ENCODE results near the gene GALT.

DNA sequence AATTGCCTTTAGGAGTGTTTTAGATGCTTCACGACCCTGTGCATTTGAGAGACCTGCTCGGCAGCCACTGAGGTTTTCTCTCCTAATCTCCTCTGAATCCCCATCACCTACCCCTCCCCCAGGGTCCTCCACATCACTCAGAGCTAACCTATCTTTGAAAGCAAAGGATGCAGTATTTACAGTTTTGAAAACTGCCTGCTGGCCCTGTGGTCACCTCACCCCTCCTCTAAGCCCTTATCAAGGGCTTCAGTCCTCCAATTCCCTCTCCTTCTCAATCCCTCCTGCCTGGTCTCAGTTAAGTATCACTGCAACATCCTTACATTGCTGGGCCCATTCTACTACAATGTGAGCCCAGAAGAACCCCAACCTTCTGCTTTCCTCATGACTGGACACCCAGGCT, 39.1 kb upstream of the GALT start:
- TF ChIP-seq, protein P1, sequence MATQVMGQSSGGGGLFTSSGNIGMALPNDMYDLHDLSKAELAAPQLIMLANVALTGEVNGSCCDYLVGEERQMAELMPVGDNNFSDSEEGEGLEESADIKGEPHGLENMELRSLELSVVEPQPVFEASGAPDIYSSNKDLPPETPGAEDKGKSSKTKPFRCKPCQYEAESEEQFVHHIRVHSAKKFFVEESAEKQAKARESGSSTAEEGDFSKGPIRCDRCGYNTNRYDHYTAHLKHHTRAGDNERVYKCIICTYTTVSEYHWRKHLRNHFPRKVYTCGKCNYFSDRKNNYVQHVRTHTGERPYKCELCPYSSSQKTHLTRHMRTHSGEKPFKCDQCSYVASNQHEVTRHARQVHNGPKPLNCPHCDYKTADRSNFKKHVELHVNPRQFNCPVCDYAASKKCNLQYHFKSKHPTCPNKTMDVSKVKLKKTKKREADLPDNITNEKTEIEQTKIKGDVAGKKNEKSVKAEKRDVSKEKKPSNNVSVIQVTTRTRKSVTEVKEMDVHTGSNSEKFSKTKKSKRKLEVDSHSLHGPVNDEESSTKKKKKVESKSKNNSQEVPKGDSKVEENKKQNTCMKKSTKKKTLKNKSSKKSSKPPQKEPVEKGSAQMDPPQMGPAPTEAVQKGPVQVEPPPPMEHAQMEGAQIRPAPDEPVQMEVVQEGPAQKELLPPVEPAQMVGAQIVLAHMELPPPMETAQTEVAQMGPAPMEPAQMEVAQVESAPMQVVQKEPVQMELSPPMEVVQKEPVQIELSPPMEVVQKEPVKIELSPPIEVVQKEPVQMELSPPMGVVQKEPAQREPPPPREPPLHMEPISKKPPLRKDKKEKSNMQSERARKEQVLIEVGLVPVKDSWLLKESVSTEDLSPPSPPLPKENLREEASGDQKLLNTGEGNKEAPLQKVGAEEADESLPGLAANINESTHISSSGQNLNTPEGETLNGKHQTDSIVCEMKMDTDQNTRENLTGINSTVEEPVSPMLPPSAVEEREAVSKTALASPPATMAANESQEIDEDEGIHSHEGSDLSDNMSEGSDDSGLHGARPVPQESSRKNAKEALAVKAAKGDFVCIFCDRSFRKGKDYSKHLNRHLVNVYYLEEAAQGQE (IDR thresholded peaks at IDR 0.05; ENCODE audit: insufficient read depth in 1 of 2, low read depth in 2 of 2, low read length in 2 of 2): no peak
- TF ChIP-seq POLR2AphosphoS5 (IDR thresholded peaks at IDR 0.05; ENCODE audit: low read depth, low read length): no peak
- TF ChIP-seq SIN3A (IDR thresholded peaks at IDR 0.05; ENCODE audit: borderline replicate concordance, insufficient read depth, low read length): no peak
- no peak for TF ChIP-seq TAF1 (IDR thresholded peaks at IDR 0.05; ENCODE audit: borderline replicate concordance, insufficient read depth, low read length)
- no peak for TF ChIP-seq FOXP2 (optimal IDR thresholded peaks at IDR 0.05; ENCODE audit: borderline replicate concordance, extremely low read depth, extremely low read length, insufficient read depth)

Measured in PFSK-1 (cell line).